Naive thymus-derived CD8-positive, alpha-beta T cell (primary cell): Measurements from ENCODE around the gene LRRC28. TPM values are rescaled to one million over a fixed set of nuclear protein-coding genes. Genes with fewer than 3 reads are reported as not detected.

Experiments used
- ATAC-seq, 2 donors: fragments of 150-1000 bp; cut with Tn5 transposase in 1 of 2; sonication (Bioruptor Pico), chemical (Tn5 transposase) in 1 of 2; 1 replicate in 1 of 2; 2 replicates in 1 of 2; pipeline ENCODE4 v1.10.0; 2021; ENCODE audit warnings: mild to moderate bottlenecking in 2 of 2, moderate library complexity in 2 of 2
- POLR2A ChIA-PET: fragments of 350-600 bp; sonication (Branson Sonifier 250); formaldehyde crosslinking; loops from one replicate; lab custom pipeline; 2021; ENCODE audit warnings: antibody characterized with exemption; lab: Charles Lee
- DNase-seq, 10 donors: peaks; one replicate each; pipeline versions ENCODE4 v3.0.0 to v3.0.0-alpha.2; 2020 to 2022
- H3K27ac Mint-ChIP-seq, 10 donors: one replicate each; pipeline ENCODE4 v1.8.0; 2020 to 2022; ENCODE audit warnings: mild to moderate bottlenecking in 10 of 10, mixed read lengths in 10 of 10, moderate library complexity in 4 of 10, inconsistent platforms in 1 of 10
- H3K27me3 Mint-ChIP-seq, 5 donors: one replicate each; pipeline ENCODE4 v1.8.0; 2021 to 2022; ENCODE audit warnings: mixed read lengths in 5 of 5
- H3K36me3 Mint-ChIP-seq, 3 donors: one replicate each; pipeline ENCODE4 v1.8.0; 2020 to 2022; ENCODE audit warnings: mixed read lengths in 3 of 3, mild to moderate bottlenecking in 2 of 3, inconsistent platforms in 1 of 3
- H3K4me1 Mint-ChIP-seq, 4 donors: one replicate each; pipeline ENCODE4 v1.8.0; 2021 to 2022; ENCODE audit warnings: mixed read lengths in 4 of 4
- H3K4me3 Mint-ChIP-seq, 10 donors: one replicate each; pipeline ENCODE4 v1.8.0; 2020 to 2022; ENCODE audit warnings: mild to moderate bottlenecking in 10 of 10, mixed read lengths in 10 of 10, moderate library complexity in 6 of 10, inconsistent platforms in 1 of 10
- H3K9me3 Mint-ChIP-seq, 9 donors: one replicate each; pipeline ENCODE4 v1.8.0; 2020 to 2022; ENCODE audit warnings: mixed read lengths in 9 of 9, mild to moderate bottlenecking in 3 of 9, inconsistent platforms in 1 of 9, moderate library complexity in 1 of 9
- polyA plus RNA-seq, 3 donors: library from polyadenylated mRNA; unstranded; fragments of 300-500 nt; fragmentation: Illumina TruSeq; gene quantifications; one replicate each; pipeline ENCODE4 v1.2.3, GENCODE V29; 2021
- total RNA-seq, 8 experiments: library from RNA in 2 of 8; stranded (reverse) in 2 of 8; gene quantifications; one replicate each; pipeline ENCODE4 v1.2.3 and lab custom pipeline; 2021 to 2026

The LRRC28 gene
- total and polyA plus RNA-seq, 5 experiments from 2014 or later: 14.9 to 21.4 (median 16.7) TPM

DNA sequence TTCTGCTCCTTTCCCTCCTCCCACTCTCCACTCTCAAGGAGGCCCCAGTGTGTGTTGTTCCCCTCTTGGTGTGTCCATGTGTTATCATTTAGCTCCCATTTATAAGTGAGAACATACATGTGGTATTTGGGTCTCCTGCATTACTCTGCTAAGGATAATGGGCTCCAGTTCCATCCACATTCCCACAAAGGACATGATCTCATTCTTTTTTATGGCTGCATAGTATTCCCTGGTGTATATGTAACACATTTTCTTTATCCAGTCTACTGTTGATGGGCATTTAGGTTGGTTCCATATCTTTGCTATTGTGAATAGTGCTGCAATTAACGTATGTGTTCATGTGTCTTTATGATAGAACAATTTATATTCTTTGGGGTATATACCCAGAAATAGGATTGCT is 170.5 kb downstream of the LRRC28 start:
- Mint-ChIP-seq H3K27ac (peak overlapping the region; percentile 85 to 98 (median 94)), H3K4me1 (peaks cover 36 to 73% (median 63%) of the 10 kb centered on the region in 4 donors), H3K4me3 (peak overlapping the region in 8 of 10 donors; percentile 60 to 84 (median 76)), H3K27me3 (no peaks in the 10 kb centered on the region), H3K9me3 (peaks cover 0 to 4% (median 0%) of the 10 kb centered on the region in 9 donors), H3K36me3 (peaks cover 0 to 4% (median 0%) of the 10 kb centered on the region in 3 donors)
- POLR2A ChIA-PET: interaction anchor here (0.7 to 2.2 kb wide), 16 partner anchors 8 to 144 kb away, joined by 3 to 33 read pairs (median 6); partner anchors contain the start of gene MEF2A
- ATAC-seq: no peak
- no peak for DNase-seq

DNA sequence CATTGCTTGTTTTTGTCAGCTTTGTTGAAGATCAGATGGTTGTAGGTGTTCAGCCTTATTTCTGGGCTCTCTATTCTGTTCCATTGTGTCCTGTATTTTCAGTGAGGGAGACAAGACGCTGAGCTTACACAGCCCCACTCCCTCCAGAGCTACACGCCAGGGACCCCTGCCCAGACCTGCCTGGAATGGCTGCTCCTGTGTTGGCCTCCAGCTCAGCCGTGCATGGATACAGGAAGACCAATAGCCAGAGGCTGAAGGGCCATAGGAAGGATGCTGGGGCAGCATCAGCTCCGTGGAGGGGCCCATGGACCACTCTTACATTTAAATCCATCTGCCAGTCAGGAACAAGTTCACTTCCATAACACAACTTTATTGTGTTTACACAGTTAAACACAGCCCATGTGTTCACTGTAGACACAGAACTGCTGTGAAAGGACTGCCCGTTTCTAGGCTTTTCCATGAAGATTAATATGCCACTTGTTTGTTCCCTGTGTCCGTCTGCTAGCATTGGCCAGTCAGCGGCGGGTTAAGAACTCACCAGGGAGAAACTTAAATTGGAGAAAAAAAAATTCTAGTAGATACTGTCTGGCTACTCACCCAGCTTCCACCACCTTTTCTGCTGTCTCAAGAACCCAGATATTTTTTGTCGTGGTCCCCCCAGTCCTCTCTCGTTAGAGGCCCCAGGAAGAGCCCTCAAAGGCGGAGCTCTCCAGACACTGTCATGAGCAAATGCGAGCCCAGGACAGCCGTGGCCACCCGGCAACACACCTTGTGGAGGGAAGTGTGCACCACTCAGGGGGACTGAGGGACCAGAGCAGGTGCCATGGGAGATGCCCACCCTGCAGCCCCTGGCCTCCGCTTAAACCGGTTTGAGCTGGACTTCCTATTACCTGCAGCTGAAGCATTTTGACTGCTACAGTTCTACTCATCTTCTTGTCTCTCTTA is 172.2 kb downstream of the LRRC28 start:
- Mint-ChIP-seq H3K27ac (peak overlapping the region; percentile 63 to 98 (median 94)), H3K36me3 (peaks cover 0 to 4% (median 0%) of the 10 kb centered on the region in 3 donors), H3K27me3 (no peaks in the 10 kb centered on the region), H3K4me1 (peaks cover 42 to 85% (median 72%) of the 10 kb centered on the region in 4 donors), H3K9me3 (peaks cover 0 to 4% (median 0%) of the 10 kb centered on the region in 9 donors), H3K4me3 (peak overlapping the region in 7 of 10 donors; percentile 34 to 80 (median 48))
- POLR2A ChIA-PET: interaction anchor here (1.0 to 5.9 kb wide), 8 partner anchors 10 to 284 kb away, joined by 3 to 42 read pairs (median 3); partner anchors contain the start of gene MEF2A
- ATAC-seq (no peak), DNase-seq (peak in 1 of 10 donors; percentile 60)

DNA sequence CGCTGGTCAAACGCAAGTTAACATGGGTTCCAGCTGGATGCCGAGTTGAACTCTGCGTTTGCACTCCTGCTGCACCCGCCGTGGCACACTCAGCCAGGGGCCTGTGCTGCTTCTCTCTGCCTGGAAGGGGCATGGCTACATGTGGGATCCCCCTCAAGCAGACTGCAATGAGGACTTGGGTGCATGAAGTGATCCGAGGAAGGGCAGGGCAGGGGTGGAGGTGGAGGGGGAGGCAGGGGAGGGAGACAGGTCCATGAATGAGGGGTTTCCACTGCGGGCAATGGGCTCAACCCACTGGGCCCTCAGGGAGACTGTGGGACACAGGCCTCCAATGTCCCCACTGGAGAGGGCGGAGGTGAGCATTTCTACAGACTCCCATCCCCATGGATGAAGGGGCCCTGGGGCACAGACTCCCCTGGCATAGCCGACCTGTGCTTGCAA is 172.9 kb downstream of the LRRC28 start:
- H3K27me3 Mint-ChIP-seq: no peaks in the 10 kb centered on the region
- peak overlapping the region in 7 of 10 donors; percentile 33 to 92 (median 80) for H3K4me3 Mint-ChIP-seq
- no peaks in the 10 kb centered on the region for H3K9me3 Mint-ChIP-seq
- POLR2A ChIA-PET: interaction anchor here (1.0 to 5.9 kb wide), 5 partner anchors 10 to 142 kb away, joined by 3 to 42 read pairs (median 28); partner anchors contain the start of gene MEF2A
- peaks cover 42 to 90% (median 72%) of the 10 kb centered on the region in 4 donors for H3K4me1 Mint-ChIP-seq
- ATAC-seq: no peak
- H3K27ac Mint-ChIP-seq: peak overlapping the region in 9 of 10 donors; percentile 81 to 100 (median 95)
- peak in 1 of 10 donors; percentile 32 for DNase-seq
- H3K36me3 Mint-ChIP-seq: peaks cover 0 to under 1% (median 0%) of the 10 kb centered on the region in 3 donors

DNA sequence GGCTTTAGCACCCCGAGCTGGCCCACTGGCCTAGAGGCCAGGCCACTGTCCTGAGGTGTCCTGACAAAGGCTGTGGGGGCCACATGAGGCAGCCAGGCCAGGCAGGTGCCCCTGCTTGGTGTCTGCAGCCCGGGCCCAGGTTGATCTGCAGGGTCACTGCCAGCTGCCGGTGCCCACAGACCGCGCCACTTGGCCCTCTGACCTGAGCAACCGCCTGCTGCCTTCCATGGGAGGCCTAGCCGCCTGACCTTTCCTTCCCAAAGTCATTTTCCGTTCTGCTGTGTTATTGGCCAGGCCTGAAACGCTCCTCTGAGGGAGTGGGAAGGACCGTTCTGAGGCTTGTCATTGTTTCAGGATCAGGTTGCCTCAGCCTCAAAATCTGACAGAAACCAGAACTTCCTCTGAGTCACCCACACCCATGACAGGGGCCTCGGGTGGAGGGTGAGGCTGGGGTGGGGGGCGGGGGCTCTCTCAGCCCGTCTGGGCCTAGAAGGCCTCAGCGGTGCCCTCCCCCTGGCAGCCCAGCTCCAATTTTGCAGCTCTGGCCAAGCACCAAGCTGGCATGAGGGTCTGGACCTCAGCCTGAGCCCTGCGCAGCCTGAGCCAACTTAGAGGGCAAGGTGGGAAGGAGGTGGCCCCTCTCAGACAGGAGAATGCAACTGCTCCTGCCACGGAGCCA is 173.8 kb downstream of the LRRC28 start:
- Mint-ChIP-seq H3K27me3 (no peaks in the 10 kb centered on the region), H3K4me3 (peak overlapping the region; percentile 69 to 92 (median 84)), H3K4me1 (peaks cover 42 to 85% (median 73%) of the 10 kb centered on the region in 4 donors), H3K9me3 (no peaks in the 10 kb centered on the region), H3K36me3 (no peaks in the 10 kb centered on the region), H3K27ac (peak overlapping the region; percentile 91 to 100 (median 98))
- peak; percentile 75 to 84 for ATAC-seq
- POLR2A ChIA-PET: interaction anchor here (1.0 to 5.9 kb wide), 5 partner anchors 9 to 88 kb away, joined by 3 to 42 read pairs (median 28); no protein-coding TSS in a partner anchor
- DNase-seq: peak in 4 of 10 donors; percentile 41 to 71 (median 48)

DNA sequence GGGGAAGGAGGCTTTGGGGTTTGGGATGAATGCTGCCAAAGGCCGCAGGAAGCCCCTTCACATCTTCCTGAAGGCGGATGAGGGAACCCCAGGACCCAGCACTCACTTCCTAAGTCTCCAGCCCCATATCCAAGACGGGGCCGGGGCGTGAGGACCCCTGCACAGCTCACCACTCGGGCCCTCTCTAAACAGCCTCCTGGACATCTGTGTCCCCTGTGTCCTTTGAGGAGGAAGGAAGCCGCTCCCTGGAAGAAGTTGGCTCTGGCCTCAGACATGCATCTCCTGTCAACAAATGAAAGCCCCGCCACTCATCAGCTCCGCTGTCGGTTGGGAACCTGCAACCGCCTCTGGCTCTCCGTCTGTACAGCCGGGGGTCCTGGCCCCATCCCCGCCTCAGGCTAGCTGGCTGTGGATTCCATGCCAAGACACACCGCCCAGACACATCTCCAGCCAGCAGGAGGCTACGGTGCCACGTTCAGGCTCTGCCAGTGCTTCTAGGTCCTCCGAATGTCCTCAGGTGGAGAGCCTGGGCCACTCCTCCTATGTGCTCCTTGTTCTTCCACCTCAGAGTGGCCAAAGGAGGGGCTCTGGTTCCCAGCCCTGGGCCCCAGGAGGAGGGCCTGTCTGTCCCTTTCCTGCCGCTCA is 174.5 kb downstream of the LRRC28 start:
- H3K36me3 Mint-ChIP-seq: no peaks in the 10 kb centered on the region
- peak overlapping the region in 8 of 10 donors; percentile 36 to 86 (median 55) for H3K4me3 Mint-ChIP-seq
- no peaks in the 10 kb centered on the region for H3K9me3 Mint-ChIP-seq
- no peaks in the 10 kb centered on the region for H3K27me3 Mint-ChIP-seq
- peak in 1 of 10 donors; percentile 56 for DNase-seq
- peak overlapping the region; percentile 68 to 98 (median 90) for H3K27ac Mint-ChIP-seq
- POLR2A ChIA-PET: interaction anchor here (1.0 to 5.9 kb wide), 5 partner anchors 8 to 87 kb away, joined by 3 to 42 read pairs (median 28); no protein-coding TSS in a partner anchor
- no peak for ATAC-seq
- peaks cover 37 to 78% (median 70%) of the 10 kb centered on the region in 4 donors for H3K4me1 Mint-ChIP-seq

DNA sequence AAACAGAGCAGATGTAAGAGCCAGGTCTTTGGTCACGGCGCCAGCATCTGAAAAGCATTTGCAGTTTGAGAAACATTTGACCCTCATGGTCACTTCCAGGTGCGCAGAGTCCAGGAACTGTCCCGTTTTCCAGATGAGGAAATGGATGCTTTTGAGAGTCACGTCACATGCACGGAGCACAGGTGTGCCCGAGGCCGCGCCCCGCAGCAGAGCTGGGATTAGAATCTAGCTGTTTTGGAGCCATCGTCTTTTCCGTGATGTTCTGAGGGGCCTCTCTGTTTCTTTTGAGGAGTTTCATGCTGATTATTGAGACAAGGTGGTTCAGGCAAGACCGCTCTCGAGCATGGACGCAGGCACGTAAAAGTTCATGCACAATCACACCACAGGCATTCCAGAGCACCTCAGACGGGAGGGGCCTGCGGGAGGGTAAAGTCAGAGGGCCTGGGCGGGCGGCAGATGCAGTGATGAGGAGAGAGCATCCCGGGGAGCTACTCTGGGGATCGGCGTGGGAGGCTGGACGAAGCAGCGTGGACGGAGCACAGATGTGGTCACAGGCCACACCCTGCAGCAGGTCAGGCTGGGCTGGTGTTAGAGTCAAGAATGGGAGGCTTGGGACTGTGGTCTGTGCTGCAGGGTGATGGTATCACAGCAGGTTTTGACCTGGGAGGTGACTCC is 175.3 kb downstream of the LRRC28 start:
- POLR2A ChIA-PET: interaction anchor here (1.7 to 5.9 kb wide), 3 partner anchors 12 to 17 kb away, joined by 3 to 35 read pairs (median 5); no protein-coding TSS in a partner anchor
- ATAC-seq (no peak), DNase-seq (no peak)
- Mint-ChIP-seq H3K27me3 (no peaks in the 10 kb centered on the region), H3K27ac (peak overlapping the region in 8 of 10 donors; percentile 79 to 96 (median 90)), H3K4me1 (peaks cover 34 to 76% (median 70%) of the 10 kb centered on the region in 4 donors), H3K36me3 (no peaks in the 10 kb centered on the region), H3K4me3 (peak overlapping the region in 4 of 10 donors; percentile 11 to 80 (median 30)), H3K9me3 (no peaks in the 10 kb centered on the region)

DNA sequence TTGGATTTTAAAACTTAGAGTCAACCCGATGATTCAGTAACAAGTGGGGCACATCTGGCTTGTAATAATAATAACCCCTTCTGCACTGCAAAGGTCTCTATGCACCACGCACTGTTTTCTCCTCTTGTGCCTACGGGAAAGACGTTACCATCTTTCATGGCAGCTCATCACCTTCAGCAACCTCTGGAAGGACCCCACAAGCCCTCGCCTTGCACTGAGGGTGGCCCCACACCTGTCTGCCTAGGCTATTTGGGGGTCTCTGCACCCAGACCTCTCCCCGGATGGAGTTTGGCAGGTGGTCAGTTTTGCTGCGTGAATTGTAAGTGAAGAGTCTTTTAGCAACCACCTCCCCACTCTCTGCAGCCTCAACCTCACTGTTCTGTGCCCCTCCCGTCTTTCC is 175.9 kb downstream of the LRRC28 start:
- H3K9me3 Mint-ChIP-seq: no peaks in the 10 kb centered on the region

DNA sequence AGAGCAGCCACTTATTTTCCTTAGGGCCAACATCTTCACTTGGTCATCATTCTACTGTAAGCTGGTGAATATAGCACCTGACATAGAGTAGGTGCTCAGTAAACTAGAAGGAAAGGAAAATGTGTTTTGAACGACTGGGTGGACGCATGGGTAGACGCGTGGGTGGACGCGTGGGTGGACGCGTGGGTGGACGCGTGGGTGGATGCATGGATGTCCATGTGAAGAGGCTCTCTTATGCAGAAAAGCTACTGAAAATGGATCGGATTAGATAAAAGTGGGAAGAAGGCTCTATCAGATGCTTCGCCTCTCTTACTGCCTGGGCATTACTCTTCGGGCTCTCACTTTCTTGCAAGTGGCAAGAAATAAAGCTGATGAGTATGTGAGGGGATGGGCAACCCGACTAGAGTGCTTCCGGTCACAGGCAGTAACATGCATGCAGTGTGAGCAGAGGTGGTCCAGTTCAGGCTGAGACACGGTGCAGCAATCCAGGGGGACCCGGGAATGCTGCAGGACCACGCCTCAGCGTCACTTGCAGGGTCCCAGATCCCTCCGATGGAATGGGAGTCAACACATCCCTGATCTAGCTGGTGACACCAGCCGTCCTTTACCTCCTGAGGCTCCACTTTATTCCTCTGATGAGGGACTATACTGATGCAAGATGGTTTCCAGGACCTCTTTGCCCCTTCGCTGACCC is 176.5 kb downstream of the LRRC28 start:
- Mint-ChIP-seq H3K27ac (peak overlapping the region in 3 of 10 donors; percentile 61 to 90 (median 66)), H3K4me3 (peak overlapping the region in 2 of 10 donors; percentile 13 to 65), H3K36me3 (no peaks in the 10 kb centered on the region), H3K4me1 (peaks cover 37 to 76% (median 74%) of the 10 kb centered on the region in 4 donors), H3K27me3 (no peaks in the 10 kb centered on the region), H3K9me3 (no peaks in the 10 kb centered on the region)
- POLR2A ChIA-PET: interaction anchor here (1.7 to 5.9 kb wide), 2 partner anchors 11 to 16 kb away, joined by 3 to 35 read pairs; no protein-coding TSS in a partner anchor
- ATAC-seq (no peak), DNase-seq (peak in 1 of 10 donors; percentile 57)

More for the DNA sequence above, 175.9 kb downstream of the LRRC28 start:
- ATAC-seq (no peak), DNase-seq (peak in 1 of 10 donors; percentile 34)
- POLR2A ChIA-PET: interaction anchor here (1.7 to 5.9 kb wide), 3 partner anchors 11 to 17 kb away, joined by 3 to 35 read pairs (median 5); no protein-coding TSS in a partner anchor
- peaks cover 37 to 76% (median 72%) of the 10 kb centered on the region in 4 donors for H3K4me1 Mint-ChIP-seq
- H3K36me3 Mint-ChIP-seq: no peaks in the 10 kb centered on the region
- peak overlapping the region in 6 of 10 donors; percentile 7 to 90 (median 60) for H3K27ac Mint-ChIP-seq
- H3K27me3 Mint-ChIP-seq: no peaks in the 10 kb centered on the region
- H3K4me3 Mint-ChIP-seq: peak overlapping the region in 3 of 10 donors; percentile 13 to 65 (median 22)

DNA sequence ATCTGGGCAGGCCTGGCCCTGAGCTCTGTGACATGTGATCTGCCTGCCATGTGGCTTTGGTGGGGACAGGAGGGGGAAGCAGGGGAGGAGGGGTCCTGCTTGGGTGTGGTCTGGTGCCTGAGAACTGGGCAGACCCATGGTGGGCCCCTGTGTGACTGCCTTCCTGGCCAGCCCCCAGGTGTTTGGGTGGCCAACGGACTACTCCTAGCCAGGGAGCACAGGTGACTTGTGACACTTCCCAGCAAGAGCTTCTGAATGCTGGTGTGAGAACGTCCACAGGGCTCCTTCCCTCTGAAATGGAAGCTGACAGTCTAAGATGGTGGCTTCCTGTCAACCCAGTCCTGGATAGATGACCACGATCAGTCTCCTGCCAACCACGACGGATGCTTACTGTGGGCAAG is 178.4 kb downstream of the LRRC28 start:
- ATAC-seq (no peak), DNase-seq (peak in 1 of 10 donors; percentile 48)
- H3K36me3 Mint-ChIP-seq: no peaks in the 10 kb centered on the region
- peak overlapping the region in 1 of 10 donors; percentile 48 for H3K4me3 Mint-ChIP-seq
- H3K27ac Mint-ChIP-seq: peak overlapping the region in 4 of 10 donors; percentile 18 to 62 (median 51)
- POLR2A ChIA-PET: interaction anchor here (0.9 to 2.3 kb wide), 3 partner anchors 9 to 33 kb away, joined by 3 to 15 read pairs (median 7); no protein-coding TSS in a partner anchor
- H3K27me3 Mint-ChIP-seq: no peaks in the 10 kb centered on the region
- H3K9me3 Mint-ChIP-seq: no peaks in the 10 kb centered on the region
- peaks cover 34 to 76% (median 74%) of the 10 kb centered on the region in 4 donors for H3K4me1 Mint-ChIP-seq

DNA sequence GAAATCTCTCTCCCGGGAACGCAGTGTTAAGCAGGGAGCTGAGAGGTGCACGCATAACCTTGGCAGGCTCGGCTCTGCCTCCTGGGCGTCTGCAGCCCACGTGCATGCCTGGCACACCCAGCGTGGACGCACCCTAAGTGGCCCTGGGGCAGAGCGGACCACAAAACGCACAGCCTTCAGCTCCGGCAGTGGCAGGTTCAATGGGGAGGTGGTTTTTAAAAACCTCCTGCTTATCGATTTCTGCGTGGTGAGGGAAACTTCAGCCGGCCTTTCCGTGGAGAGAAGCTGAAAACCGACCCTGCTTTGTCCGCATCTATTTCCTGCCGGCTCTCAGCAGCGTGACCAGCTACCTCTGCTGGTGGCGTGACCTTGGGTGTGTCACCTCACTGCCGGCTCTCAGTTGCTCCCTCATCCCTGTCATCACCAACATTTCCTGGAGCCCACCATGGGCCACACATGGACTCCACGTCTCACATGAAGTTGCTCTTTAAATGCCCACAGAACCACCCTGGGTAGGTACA is 179.7 kb downstream of the LRRC28 start:
- peak overlapping the region in 4 of 10 donors; percentile 19 to 70 (median 37) for H3K4me3 Mint-ChIP-seq
- H3K4me1 Mint-ChIP-seq: peaks cover 31 to 79% (median 76%) of the 10 kb centered on the region in 4 donors
- H3K27me3 Mint-ChIP-seq: no peaks in the 10 kb centered on the region
- ATAC-seq (no peak), DNase-seq (peak in 1 of 10 donors; percentile 43)
- POLR2A ChIA-PET: interaction anchor here (1.1 to 5.5 kb wide), 4 partner anchors 8 to 56 kb away, joined by 3 to 33 read pairs (median 11); no protein-coding TSS in a partner anchor
- no peaks in the 10 kb centered on the region for H3K9me3 Mint-ChIP-seq
- H3K27ac Mint-ChIP-seq: peak overlapping the region in 6 of 10 donors; percentile 18 to 82 (median 74)
- H3K36me3 Mint-ChIP-seq: no peaks in the 10 kb centered on the region
